H1 (cell line): Measurements from ENCODE around the gene TMEM63A. TPM values are rescaled to one million over a fixed set of nuclear protein-coding genes. Genes with fewer than 3 reads are reported as not detected.
A peak's percentile ranks its signal among the peaks of the same experiment; 100 is the strongest.

ENCODE experiments used
- BACH1 ChIP-seq: IDR thresholded peaks from 2 replicates; pipeline ENCODE4 v1.6.1; 2012; ENCODE audit warnings: low read length, improper control_type of control experiment
- GTF2F1 ChIP-seq: IDR thresholded peaks from 2 replicates; pipeline ENCODE4 v1.6.1; 2012; ENCODE audit warnings: low read depth, low read length, improper control_type of control experiment, borderline replicate concordance
- KDM4A ChIP-seq: IDR thresholded peaks from one replicate; pipeline ENCODE4 v1.7.1; 2012; ENCODE audit warnings: low read depth, mild to moderate bottlenecking, moderate library complexity, low read length, inconsistent platforms; ENCODE audit not compliant: severe bottlenecking
- RAD21 ChIP-seq, 2 experiments: IDR thresholded peaks in 1 of 2; conservative IDR thresholded peaks in 1 of 2; 2 replicates each; pipeline ENCODE4 v1.6.1; 2011; ENCODE audit warnings: low read depth in 2 of 2, low read length in 2 of 2, improper control_type of control experiment in 1 of 2, inconsistent platforms in 1 of 2, mild to moderate bottlenecking in 1 of 2, moderate library complexity in 1 of 2
- polyA plus RNA-seq, 7 experiments: library from polyadenylated mRNA; depleted of rRNA in 3 of 7; stranded (reverse) in 5 of 7; unstranded in 2 of 7; fragments of >200 nt in 5 of 7; fragments of 200-250 nt in 2 of 7; gene quantifications; 1 replicate in 5 of 7; 2 replicates in 1 of 7; 4 replicates in 1 of 7; pipeline versions ENCODE4 v1.2.1 to v1.2.3, GENCODE V29; 2011 to 2013; ENCODE audit warnings: missing spikeins in 2 of 7, mixed read lengths in 2 of 7
- total RNA-seq: library from RNA; stranded (reverse); fragmentation: NEBNext Ultra II Directional; extraction: Animal tissue kit (Norgen Biotek cat#: 25700); gene quantifications from 2 replicates; pipeline ENCODE4 v1.2.1, GENCODE V29; 2021
- TF ChIP-seq, protein P1 (sequence below), 3 experiments: IDR thresholded peaks; 1 replicate in 2 of 3; 2 replicates in 1 of 3; pipeline versions ENCODE4 v1.5.1 to v1.6.1; 2011; ENCODE audit warnings: low read length in 3 of 3, mild to moderate bottlenecking in 3 of 3, inconsistent platforms in 2 of 3, low read depth in 1 of 3, moderate library complexity in 1 of 3; ENCODE audit not compliant: insufficient read depth in 1 of 3; ENCODE audit errors: control extremely low read depth in 1 of 3
- TF ChIP-seq, protein P2 (sequence below): fragments of 300-600 bp; sonication (generic); IDR thresholded peaks from 2 replicates; pipeline ENCODE4 v1.7.1; 2012; ENCODE audit warnings: low read length, moderate library complexity, mild to moderate bottlenecking, inconsistent platforms; ENCODE audit not compliant: insufficient replicate concordance

The TMEM63A gene
- total and polyA plus RNA-seq, 2 of the 8 experiments (the other 6 are each of a cell fraction or from before 2014, with no cell fraction given), result 26.1 to 55.4 TPM

DNA sequence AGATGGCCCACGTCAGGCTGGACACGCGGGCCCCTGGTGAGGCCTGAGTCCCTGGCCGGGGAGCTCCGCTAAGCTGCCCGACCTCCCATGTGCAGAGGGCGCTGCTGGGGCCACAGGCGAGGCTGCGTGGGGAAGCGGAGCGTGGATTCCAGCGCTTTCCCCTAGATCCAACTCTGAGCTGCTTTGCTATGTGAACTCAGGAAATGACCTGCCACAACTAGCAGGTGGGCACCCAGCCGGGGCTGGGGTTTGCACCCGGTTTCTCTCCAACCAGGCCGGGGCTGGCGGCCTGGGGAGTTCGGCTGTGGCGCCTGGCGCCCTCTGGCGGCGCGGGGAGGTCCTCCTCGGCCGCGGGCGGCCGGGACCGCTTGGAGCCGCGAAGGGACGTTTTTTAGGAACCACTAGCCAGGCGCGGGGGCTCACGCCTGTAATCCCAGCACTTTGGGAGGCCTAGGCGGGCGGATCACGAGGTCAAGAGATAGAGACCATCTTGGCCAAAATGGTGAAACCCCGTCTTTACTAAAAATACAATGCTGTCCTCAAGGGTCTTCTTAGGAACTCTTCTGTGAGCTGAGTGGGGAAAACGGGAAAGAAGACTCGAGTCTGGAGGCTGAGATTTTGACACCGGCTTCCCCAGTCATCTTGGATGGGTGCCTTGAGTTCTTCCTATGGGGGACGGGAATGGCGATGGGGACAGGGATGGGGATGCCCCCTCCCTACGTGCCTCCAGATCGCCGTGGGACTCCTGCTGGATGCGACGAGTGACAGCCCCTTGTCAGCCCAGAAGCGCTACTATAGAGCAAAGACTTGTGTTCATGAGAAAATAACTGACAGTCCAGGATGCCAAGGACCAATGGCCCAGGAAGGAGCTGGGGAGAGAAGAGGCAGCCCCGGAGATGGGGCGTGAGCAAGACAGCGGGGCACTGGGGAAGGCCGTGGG is 29.3 kb upstream of the TMEM63A start (continued):
- TF ChIP-seq, protein P1, sequence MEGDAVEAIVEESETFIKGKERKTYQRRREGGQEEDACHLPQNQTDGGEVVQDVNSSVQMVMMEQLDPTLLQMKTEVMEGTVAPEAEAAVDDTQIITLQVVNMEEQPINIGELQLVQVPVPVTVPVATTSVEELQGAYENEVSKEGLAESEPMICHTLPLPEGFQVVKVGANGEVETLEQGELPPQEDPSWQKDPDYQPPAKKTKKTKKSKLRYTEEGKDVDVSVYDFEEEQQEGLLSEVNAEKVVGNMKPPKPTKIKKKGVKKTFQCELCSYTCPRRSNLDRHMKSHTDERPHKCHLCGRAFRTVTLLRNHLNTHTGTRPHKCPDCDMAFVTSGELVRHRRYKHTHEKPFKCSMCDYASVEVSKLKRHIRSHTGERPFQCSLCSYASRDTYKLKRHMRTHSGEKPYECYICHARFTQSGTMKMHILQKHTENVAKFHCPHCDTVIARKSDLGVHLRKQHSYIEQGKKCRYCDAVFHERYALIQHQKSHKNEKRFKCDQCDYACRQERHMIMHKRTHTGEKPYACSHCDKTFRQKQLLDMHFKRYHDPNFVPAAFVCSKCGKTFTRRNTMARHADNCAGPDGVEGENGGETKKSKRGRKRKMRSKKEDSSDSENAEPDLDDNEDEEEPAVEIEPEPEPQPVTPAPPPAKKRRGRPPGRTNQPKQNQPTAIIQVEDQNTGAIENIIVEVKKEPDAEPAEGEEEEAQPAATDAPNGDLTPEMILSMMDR (IDR thresholded peaks at IDR 0.05; ENCODE audit: control extremely low read depth in 1 of 3, insufficient read depth in 1 of 3, low read depth in 1 of 3, low read length in 3 of 3), result peak; percentile 75 to 97 (median 77)
- TF ChIP-seq RAD21 (IDR thresholded peaks at IDR 0.05 in 1 of 2, conservative IDR thresholded peaks at IDR 0.05 in 1 of 2; ENCODE audit: low read depth in 2 of 2, low read length in 2 of 2) (peak; percentile 86 to 92), GTF2F1 (no peak), BACH1 (peak; percentile 77), KDM4A (no peak)
- TF ChIP-seq, protein P2, sequence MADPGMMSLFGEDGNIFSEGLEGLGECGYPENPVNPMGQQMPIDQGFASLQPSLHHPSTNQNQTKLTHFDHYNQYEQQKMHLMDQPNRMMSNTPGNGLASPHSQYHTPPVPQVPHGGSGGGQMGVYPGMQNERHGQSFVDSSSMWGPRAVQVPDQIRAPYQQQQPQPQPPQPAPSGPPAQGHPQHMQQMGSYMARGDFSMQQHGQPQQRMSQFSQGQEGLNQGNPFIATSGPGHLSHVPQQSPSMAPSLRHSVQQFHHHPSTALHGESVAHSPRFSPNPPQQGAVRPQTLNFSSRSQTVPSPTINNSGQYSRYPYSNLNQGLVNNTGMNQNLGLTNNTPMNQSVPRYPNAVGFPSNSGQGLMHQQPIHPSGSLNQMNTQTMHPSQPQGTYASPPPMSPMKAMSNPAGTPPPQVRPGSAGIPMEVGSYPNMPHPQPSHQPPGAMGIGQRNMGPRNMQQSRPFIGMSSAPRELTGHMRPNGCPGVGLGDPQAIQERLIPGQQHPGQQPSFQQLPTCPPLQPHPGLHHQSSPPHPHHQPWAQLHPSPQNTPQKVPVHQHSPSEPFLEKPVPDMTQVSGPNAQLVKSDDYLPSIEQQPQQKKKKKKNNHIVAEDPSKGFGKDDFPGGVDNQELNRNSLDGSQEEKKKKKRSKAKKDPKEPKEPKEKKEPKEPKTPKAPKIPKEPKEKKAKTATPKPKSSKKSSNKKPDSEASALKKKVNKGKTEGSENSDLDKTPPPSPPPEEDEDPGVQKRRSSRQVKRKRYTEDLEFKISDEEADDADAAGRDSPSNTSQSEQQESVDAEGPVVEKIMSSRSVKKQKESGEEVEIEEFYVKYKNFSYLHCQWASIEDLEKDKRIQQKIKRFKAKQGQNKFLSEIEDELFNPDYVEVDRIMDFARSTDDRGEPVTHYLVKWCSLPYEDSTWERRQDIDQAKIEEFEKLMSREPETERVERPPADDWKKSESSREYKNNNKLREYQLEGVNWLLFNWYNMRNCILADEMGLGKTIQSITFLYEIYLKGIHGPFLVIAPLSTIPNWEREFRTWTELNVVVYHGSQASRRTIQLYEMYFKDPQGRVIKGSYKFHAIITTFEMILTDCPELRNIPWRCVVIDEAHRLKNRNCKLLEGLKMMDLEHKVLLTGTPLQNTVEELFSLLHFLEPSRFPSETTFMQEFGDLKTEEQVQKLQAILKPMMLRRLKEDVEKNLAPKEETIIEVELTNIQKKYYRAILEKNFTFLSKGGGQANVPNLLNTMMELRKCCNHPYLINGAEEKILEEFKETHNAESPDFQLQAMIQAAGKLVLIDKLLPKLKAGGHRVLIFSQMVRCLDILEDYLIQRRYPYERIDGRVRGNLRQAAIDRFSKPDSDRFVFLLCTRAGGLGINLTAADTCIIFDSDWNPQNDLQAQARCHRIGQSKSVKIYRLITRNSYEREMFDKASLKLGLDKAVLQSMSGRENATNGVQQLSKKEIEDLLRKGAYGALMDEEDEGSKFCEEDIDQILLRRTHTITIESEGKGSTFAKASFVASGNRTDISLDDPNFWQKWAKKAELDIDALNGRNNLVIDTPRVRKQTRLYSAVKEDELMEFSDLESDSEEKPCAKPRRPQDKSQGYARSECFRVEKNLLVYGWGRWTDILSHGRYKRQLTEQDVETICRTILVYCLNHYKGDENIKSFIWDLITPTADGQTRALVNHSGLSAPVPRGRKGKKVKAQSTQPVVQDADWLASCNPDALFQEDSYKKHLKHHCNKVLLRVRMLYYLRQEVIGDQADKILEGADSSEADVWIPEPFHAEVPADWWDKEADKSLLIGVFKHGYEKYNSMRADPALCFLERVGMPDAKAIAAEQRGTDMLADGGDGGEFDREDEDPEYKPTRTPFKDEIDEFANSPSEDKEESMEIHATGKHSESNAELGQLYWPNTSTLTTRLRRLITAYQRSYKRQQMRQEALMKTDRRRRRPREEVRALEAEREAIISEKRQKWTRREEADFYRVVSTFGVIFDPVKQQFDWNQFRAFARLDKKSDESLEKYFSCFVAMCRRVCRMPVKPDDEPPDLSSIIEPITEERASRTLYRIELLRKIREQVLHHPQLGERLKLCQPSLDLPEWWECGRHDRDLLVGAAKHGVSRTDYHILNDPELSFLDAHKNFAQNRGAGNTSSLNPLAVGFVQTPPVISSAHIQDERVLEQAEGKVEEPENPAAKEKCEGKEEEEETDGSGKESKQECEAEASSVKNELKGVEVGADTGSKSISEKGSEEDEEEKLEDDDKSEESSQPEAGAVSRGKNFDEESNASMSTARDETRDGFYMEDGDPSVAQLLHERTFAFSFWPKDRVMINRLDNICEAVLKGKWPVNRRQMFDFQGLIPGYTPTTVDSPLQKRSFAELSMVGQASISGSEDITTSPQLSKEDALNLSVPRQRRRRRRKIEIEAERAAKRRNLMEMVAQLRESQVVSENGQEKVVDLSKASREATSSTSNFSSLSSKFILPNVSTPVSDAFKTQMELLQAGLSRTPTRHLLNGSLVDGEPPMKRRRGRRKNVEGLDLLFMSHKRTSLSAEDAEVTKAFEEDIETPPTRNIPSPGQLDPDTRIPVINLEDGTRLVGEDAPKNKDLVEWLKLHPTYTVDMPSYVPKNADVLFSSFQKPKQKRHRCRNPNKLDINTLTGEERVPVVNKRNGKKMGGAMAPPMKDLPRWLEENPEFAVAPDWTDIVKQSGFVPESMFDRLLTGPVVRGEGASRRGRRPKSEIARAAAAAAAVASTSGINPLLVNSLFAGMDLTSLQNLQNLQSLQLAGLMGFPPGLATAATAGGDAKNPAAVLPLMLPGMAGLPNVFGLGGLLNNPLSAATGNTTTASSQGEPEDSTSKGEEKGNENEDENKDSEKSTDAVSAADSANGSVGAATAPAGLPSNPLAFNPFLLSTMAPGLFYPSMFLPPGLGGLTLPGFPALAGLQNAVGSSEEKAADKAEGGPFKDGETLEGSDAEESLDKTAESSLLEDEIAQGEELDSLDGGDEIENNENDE, result no peak
